HCT116 (cell line): ENCODE measurements around the gene PXYLP1.

Experiments used
- EZH2 ChIP-seq: fragments of 200-600 bp; sonication (generic); IDR thresholded peaks from 2 replicates; pipeline ENCODE4 v1.6.1; 2017; ENCODE audit warnings: antibody characterized with exemption, mixed run types
- POLR2A ChIP-seq: IDR thresholded peaks from 2 replicates; pipeline ENCODE4 v1.7.0; 2011; ENCODE audit warnings: borderline replicate concordance; ENCODE audit not compliant: insufficient read depth, insufficient read length; ENCODE audit errors: extremely low read depth
- RAD21 ChIP-seq: IDR thresholded peaks from 2 replicates; pipeline ENCODE4 v1.6.1; 2012; ENCODE audit warnings: low read depth, mild to moderate bottlenecking

DNA sequence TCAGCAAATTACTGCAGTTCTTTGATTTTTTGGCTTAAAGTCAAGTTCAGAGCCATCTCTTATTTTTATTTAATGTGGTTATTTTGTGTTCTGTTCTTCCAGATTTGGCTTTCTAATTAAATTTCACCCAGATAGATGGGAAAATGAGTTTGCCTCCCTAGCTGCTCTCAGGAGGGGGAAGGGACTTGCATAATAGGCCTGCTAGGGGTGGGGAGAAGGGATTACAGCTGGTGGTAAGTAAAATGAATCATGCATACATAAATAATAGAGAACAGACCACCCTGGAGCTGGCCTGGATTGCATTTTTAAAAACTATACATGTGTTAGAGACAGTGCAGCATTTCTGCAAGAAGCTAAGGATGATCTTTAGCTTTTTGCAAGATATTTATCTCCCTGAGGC lies 3.9 kb upstream of the PXYLP1 start:
- no peak for TF ChIP-seq RAD21
- no peak for TF ChIP-seq POLR2A
- no peak for TF ChIP-seq EZH2
